SK-N-SH (cell line): ENCODE measurements around the gene CRIP2. TPM values are rescaled to one million over a fixed set of nuclear protein-coding genes. Genes with fewer than 3 reads are reported as not detected.

ENCODE experiments used
- CTCF ChIA-PET: fragments of 300-600, 350-600 bp; formaldehyde crosslinking; extraction: SDS; loops from one replicate; lab custom pipeline; 2021; lab: Yijun Ruan, JAX
- POLR2A ChIA-PET: fragments of 350-600 bp; sonication (Branson Sonifier 250); formaldehyde crosslinking; extraction: SDS; loops from one replicate; lab custom pipeline; 2020; ENCODE audit warnings: antibody characterized with exemption, inconsistent platforms; lab: Yijun Ruan, JAX
- DNase-seq: peaks from one replicate; pipeline ENCODE4 v3.0.0; 2012
- H2AFZ ChIP-seq: fragments of 200-600 bp; sonication (generic); 2 replicates; pipeline ENCODE4 v1.8.1; 2016; ENCODE audit warnings: antibody characterized with exemption, mild to moderate bottlenecking, low read depth
- H3F3A ChIP-seq: fragments of 200-600 bp; sonication (generic); replicated peaks from 2 replicates; pipeline ENCODE3; 2016; ENCODE audit warnings: antibody characterized with exemption, mild to moderate bottlenecking; ENCODE audit not compliant: insufficient read depth
- H3K27ac ChIP-seq, 2 experiments: fragments of 200-500 bp in 1 of 2; fragments of 200-600 bp in 1 of 2; sonication (Bioruptor generic) in 1 of 2; sonication (generic), shearing (Covaris generic) in 1 of 2; 2 replicates each; pipeline versions ENCODE4 v1.5.1 to v1.6.1; 2014 to 2016; ENCODE audit warnings: low read depth in 2 of 2, inconsistent platforms in 1 of 2, low read length in 1 of 2, mild to moderate bottlenecking in 1 of 2, mixed read lengths in 1 of 2
- H3K27me3 ChIP-seq: fragments of 200-600 bp; sonication (generic), shearing (Covaris generic); 2 replicates; pipeline ENCODE4 v1.6.1; 2016; ENCODE audit warnings: mixed run types; ENCODE audit not compliant: insufficient read depth
- H3K36me3 ChIP-seq, 2 experiments: fragments of 200-500 bp in 1 of 2; fragments of 200-600 bp in 1 of 2; sonication (Bioruptor generic) in 1 of 2; sonication (generic) in 1 of 2; replicated peaks in 1 of 2; 2 replicates each; pipeline versions ENCODE3 to v1.5.1; 2014 to 2016; ENCODE audit warnings: low read length in 1 of 2, mild to moderate bottlenecking in 1 of 2; ENCODE audit not compliant: insufficient read depth in 2 of 2, control insufficient read depth in 1 of 2
- H3K4me1 ChIP-seq, 2 experiments: fragments of 200-500 bp in 1 of 2; fragments of 200-600 bp in 1 of 2; sonication (Bioruptor generic) in 1 of 2; sonication (generic), shearing (Covaris generic) in 1 of 2; 2 replicates each; pipeline versions ENCODE4 v1.5.1 to v1.6.1; 2014 to 2016; ENCODE audit warnings: low read depth in 1 of 2, low read length in 1 of 2, mixed run types in 1 of 2; ENCODE audit not compliant: insufficient read depth in 2 of 2, control insufficient read depth in 1 of 2
- H3K4me2 ChIP-seq: fragments of 200-600 bp; sonication (generic), shearing (Covaris generic); 2 replicates; pipeline ENCODE4 v1.6.1; 2017; ENCODE audit warnings: mixed run types
- H3K4me3 ChIP-seq, 2 experiments: fragments of 200-500 bp in 1 of 2; fragments of 200-600 bp in 1 of 2; sonication (Bioruptor generic) in 1 of 2; sonication (generic), shearing (Covaris generic) in 1 of 2; 2 replicates each; pipeline versions ENCODE4 v1.5.1 to v1.8.1; 2014 to 2016; ENCODE audit warnings: low read depth in 2 of 2, inconsistent platforms in 1 of 2, low read length in 1 of 2, mild to moderate bottlenecking in 1 of 2, mixed read lengths in 1 of 2, moderate library complexity in 1 of 2
- H3K79me2 ChIP-seq: fragments of 200-600 bp; sonication (generic); 2 replicates; pipeline ENCODE4 v1.8.1; 2017; ENCODE audit warnings: mild to moderate bottlenecking; ENCODE audit not compliant: insufficient read depth
- H3K9ac ChIP-seq: fragments of 200-600 bp; sonication (generic); 2 replicates; pipeline ENCODE4 v1.6.1; 2017; ENCODE audit warnings: mixed run types
- H3K9me2 ChIP-seq: fragments of 200-600 bp; sonication (generic); 2 replicates; pipeline ENCODE4 v1.6.1; 2017; ENCODE audit warnings: mixed run types
- H3K9me3 ChIP-seq: fragments of 200-600 bp; sonication (generic); 2 replicates; pipeline ENCODE4 v1.6.1; 2017; ENCODE audit warnings: mixed run types, mild to moderate bottlenecking, moderate library complexity
- H4K20me1 ChIP-seq: fragments of 200-600 bp; sonication (generic); 2 replicates; pipeline ENCODE4 v1.6.1; 2017; ENCODE audit warnings: mild to moderate bottlenecking, mixed run types; ENCODE audit not compliant: insufficient read depth
- CTCF ChIP-seq: fragments of 200-600 bp; sonication (generic); IDR thresholded peaks from 2 replicates; pipeline ENCODE4 v1.6.1; 2017; ENCODE audit warnings: antibody characterized with exemption, mild to moderate bottlenecking, moderate library complexity
- EP300 ChIP-seq, 2 experiments: IDR thresholded peaks; 2 replicates each; pipeline versions ENCODE4 v1.4.0 to v1.6.1; 2012; ENCODE audit warnings: borderline replicate concordance in 1 of 2, low read depth in 1 of 2, low read length in 1 of 2
- FOSL2 ChIP-seq: IDR thresholded peaks from 2 replicates; pipeline ENCODE4 v1.4.0; 2012; ENCODE audit warnings: low read depth, mild to moderate bottlenecking, moderate library complexity, borderline replicate concordance
- FOXJ3 ChIP-seq: sonication (generic); formaldehyde crosslinking; IDR thresholded peaks from 2 replicates; pipeline ENCODE4 v1.5.1; 2020; ENCODE audit warnings: mild to moderate bottlenecking, missing genetic modification reagents
- FOXM1 ChIP-seq: IDR thresholded peaks from 2 replicates; pipeline ENCODE4 v1.4.0; 2012; ENCODE audit warnings: low read depth, mild to moderate bottlenecking
- GABPA ChIP-seq: IDR thresholded peaks from 2 replicates; pipeline ENCODE4 v1.4.0; 2012; ENCODE audit warnings: low read depth, mild to moderate bottlenecking
- GATA2 ChIP-seq: sonication (generic); formaldehyde crosslinking; IDR thresholded peaks from 2 replicates; pipeline ENCODE4 v1.5.0; 2020; ENCODE audit warnings: mild to moderate bottlenecking, missing genetic modification reagents
- IRF3 ChIP-seq: fragments of 150-350 bp; IDR thresholded peaks from 2 replicates; pipeline ENCODE4 v1.6.1; 2016; ENCODE audit warnings: mild to moderate bottlenecking, low read depth, low read length
- JUND ChIP-seq: IDR thresholded peaks from 2 replicates; pipeline ENCODE4 v1.4.0; 2012
- MEF2A ChIP-seq: IDR thresholded peaks from 2 replicates; pipeline ENCODE4 v1.4.0; 2012; ENCODE audit warnings: low read depth, borderline replicate concordance
- MXI1 ChIP-seq: IDR thresholded peaks from 2 replicates; pipeline ENCODE4 v1.6.1; 2012; ENCODE audit warnings: mild to moderate bottlenecking, low read depth, low read length, improper control_type of control experiment
- NFIC ChIP-seq: IDR thresholded peaks from 2 replicates; pipeline ENCODE4 v1.4.0; 2012; ENCODE audit warnings: borderline replicate concordance
- NRF1 ChIP-seq: IDR thresholded peaks from 2 replicates; pipeline ENCODE4 v1.6.1; 2012; ENCODE audit warnings: low read depth, mild to moderate bottlenecking, low read length
- RAD21 ChIP-seq: IDR thresholded peaks from 2 replicates; pipeline ENCODE4 v1.6.1; 2012; ENCODE audit warnings: mild to moderate bottlenecking, low read length
- SMC3 ChIP-seq: IDR thresholded peaks from 2 replicates; pipeline ENCODE4 v1.6.1; 2012; ENCODE audit warnings: low read depth, low read length, improper control_type of control experiment
- TAF1 ChIP-seq: IDR thresholded peaks from 2 replicates; pipeline ENCODE4 v1.6.1; 2012; ENCODE audit warnings: low read depth, mild to moderate bottlenecking, low read length, moderate library complexity, borderline replicate concordance
- TCF12 ChIP-seq: IDR thresholded peaks from 2 replicates; pipeline ENCODE4 v1.4.0; 2012
- TEAD4 ChIP-seq: IDR thresholded peaks from 2 replicates; pipeline ENCODE4 v1.4.0; 2012; ENCODE audit warnings: mild to moderate bottlenecking, borderline replicate concordance; ENCODE audit not compliant: insufficient read depth
- WGBS: methylation state at CpG from one replicate; pipeline ENCODE4 v1.1.6; 2017; ENCODE audit warnings: low lambda C conversion rate; 5-methylcytosine and 5-hydroxymethylcytosine counted together
- polyA plus RNA-seq, 3 experiments: library from polyadenylated mRNA; depleted of rRNA; stranded (reverse); fragments of >200 nt; gene quantifications; 2 replicates each; pipeline ENCODE4 v1.2.3, GENCODE V29; 2012
- TF ChIP-seq, protein P1 (sequence below): IDR thresholded peaks from 2 replicates; pipeline ENCODE4 v1.4.0; 2012; ENCODE audit warnings: low read depth, borderline replicate concordance
- TF ChIP-seq, protein P2 (sequence below): IDR thresholded peaks from 2 replicates; pipeline ENCODE4; 2012
- TF ChIP-seq, protein P3 (sequence below): IDR thresholded peaks from 2 replicates; pipeline ENCODE4 v1.4.0; 2012; ENCODE audit warnings: low read depth

Gene CRIP2
- polyA plus RNA-seq, 1 of the 3 experiments (the other 2 are of a cell fraction), result 335 TPM

- TF ChIP-seq GATA2 (CRISPR knock-in tag) (no peak), RAD21 (peak; percentile 83), FOXM1 (no peak), TEAD4 (no peak), NFIC (no peak), JUND (no peak), EP300 (IDR thresholded peaks at IDR 0.05; ENCODE audit: borderline replicate concordance in 1 of 2, low read depth in 1 of 2, low read length in 1 of 2) (no peak)
- TF ChIP-seq, protein P1, sequence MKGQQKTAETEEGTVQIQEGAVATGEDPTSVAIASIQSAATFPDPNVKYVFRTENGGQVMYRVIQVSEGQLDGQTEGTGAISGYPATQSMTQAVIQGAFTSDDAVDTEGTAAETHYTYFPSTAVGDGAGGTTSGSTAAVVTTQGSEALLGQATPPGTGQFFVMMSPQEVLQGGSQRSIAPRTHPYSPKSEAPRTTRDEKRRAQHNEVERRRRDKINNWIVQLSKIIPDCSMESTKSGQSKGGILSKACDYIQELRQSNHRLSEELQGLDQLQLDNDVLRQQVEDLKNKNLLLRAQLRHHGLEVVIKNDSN, result no peak
- TF ChIP-seq, protein P2, sequence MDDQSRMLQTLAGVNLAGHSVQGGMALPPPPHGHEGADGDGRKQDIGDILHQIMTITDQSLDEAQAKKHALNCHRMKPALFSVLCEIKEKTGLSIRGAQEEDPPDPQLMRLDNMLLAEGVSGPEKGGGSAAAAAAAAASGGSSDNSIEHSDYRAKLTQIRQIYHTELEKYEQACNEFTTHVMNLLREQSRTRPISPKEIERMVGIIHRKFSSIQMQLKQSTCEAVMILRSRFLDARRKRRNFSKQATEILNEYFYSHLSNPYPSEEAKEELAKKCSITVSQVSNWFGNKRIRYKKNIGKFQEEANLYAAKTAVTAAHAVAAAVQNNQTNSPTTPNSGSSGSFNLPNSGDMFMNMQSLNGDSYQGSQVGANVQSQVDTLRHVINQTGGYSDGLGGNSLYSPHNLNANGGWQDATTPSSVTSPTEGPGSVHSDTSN, result no peak
- TF ChIP-seq, protein P3, sequence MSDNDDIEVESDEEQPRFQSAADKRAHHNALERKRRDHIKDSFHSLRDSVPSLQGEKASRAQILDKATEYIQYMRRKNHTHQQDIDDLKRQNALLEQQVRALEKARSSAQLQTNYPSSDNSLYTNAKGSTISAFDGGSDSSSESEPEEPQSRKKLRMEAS, result peak; percentile 58; the same call in 1 of the 2 replicates
- TF ChIP-seq, all 33 proteins: peak for 9
Measured at GRCh38 chr14:105527826-105528585, 53.4 kb downstream of the CRIP2 start (continued).

DNA sequence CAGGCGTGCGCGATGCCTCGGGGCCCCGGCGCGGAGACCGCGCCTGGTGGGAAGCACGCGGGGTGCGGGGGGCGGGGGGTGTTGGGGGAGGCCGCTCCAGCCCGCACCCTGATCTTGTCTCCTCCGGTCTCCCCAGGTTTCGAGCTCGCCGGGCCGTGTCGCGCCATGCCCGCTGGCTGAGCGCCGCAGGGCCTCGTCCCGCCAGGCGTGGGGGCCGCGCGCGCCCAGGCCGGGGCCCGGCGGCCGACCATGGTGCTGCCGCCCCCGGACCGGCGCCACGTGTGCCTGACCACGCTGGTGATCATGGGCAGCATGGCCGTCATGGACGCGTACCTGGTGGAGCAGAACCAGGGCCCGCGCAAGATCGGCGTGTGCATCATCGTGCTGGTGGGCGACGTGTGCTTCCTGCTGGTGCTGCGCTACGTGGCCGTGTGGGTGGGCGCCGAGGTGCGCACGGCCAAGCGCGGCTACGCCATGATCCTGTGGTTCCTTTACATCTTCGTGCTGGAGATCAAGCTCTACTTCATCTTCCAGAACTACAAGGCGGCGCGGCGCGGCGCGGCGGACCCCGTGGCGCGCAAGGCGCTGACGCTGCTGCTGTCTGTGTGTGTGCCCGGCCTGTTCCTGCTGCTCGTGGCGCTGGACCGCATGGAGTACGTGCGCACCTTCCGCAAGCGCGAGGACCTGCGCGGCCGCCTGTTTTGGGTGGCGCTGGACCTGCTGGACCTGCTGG lies 54.1 kb downstream of the CRIP2 start:
- Histone ChIP-seq H3K4me1 (peaks cover 4 to 17% of the 10 kb centered on the region in 2 experiments; a peak in 2 of 4 replicates), H3K79me2 (no peaks in the 10 kb centered on the region), H3K9me2 (no peaks in the 10 kb centered on the region), H3K36me3 (peaks cover 0 to 2% of the 10 kb centered on the region in 2 experiments), H4K20me1 (no peaks in the 10 kb centered on the region), H3K4me2 (peak overlapping the region; percentile 98; the same call in 1 of the 2 replicates), H3K27me3 (no peaks in the 10 kb centered on the region), H3K27ac (no peak overlapping the region), H3K9ac (no peak overlapping the region), H3K4me3 (peak overlapping the region; percentile 64 to 69; a peak in 2 of 4 replicates), H3K9me3 (no peaks in the 10 kb centered on the region), H3F3A (peaks cover 12% of the 10 kb centered on the region), H2AFZ (no peak overlapping the region)
- 67% methylated on average over 25 of the region's 89 CpGs for WGBS
- no peak for DNase-seq
- CTCF ChIA-PET, result interaction anchor here (0.6 to 5.8 kb wide), 29 partner anchors 9 to 483 kb away, joined by 3 to 61 read pairs (median 4); partner anchors contain the start of genes CRIP1 and TEDC1
- POLR2A ChIA-PET, result interaction anchor here (0.6 to 1.0 kb wide), 2 partner anchors 48 to 159 kb away, joined by 3 to 4 read pairs; no protein-coding TSS in a partner anchor
- TF ChIP-seq MEF2A (no peak), JUND (no peak), FOXJ3 (CRISPR knock-in tag) (no peak), TAF1 (no peak), SMC3 (no peak), IRF3 (no peak), NRF1 (no peak), GABPA (no peak), TCF12 (no peak), TEAD4 (no peak), CTCF (no peak), RAD21 (no peak), FOSL2 (no peak), MXI1 (no peak), EP300 (IDR thresholded peaks at IDR 0.05; ENCODE audit: borderline replicate concordance in 1 of 2, low read depth in 1 of 2, low read length in 1 of 2) (no peak)
- TF ChIP-seq, protein P1, result no peak
- TF ChIP-seq, protein P2, result no peak
